HG03558 (cell line): ENCODE results near the gene ZNF337.
"Not testable (repeated sequence)": the region's sequence is repeated elsewhere in the genome, so short reads cannot be mapped to it uniquely, and the experiment has no call there.

Experiments
- ATAC-seq: cut with Tn5 transposase; IDR thresholded peaks from one replicate; pipeline ENCODE4 v1.9.1; 2021; ENCODE audit warnings: moderate number of reproducible peaks; ENCODE audit not compliant: unreplicated experiment; ENCODE audit errors: extremely low read depth

ZNF337 gene

GRCh38 chr20:25632940-25633790 is 63.5 kb downstream of the ZNF337 start:
- no peak for ATAC-seq

GRCh38 chr20:25630615-25631014 is 66.0 kb downstream of the ZNF337 start:
- not testable (repeated sequence) for ATAC-seq

GRCh38 chr20:25629816-25630499 is 66.7 kb downstream of the ZNF337 start:
- ATAC-seq, result no peak

GRCh38 chr20:25626779-25627178 is 69.9 kb downstream of the ZNF337 start:
- ATAC-seq, result no peak

- ATAC-seq, result no peak
Observed at GRCh38 chr20:25624500-25624939, 72.1 kb downstream of the ZNF337 start.
